Effector memory CD4-positive, alpha-beta T cell (primary cell): Measurements from ENCODE around the gene SORD.
"Not testable (repeated sequence)": the region's sequence is repeated elsewhere in the genome, so short reads cannot be mapped to it uniquely, and the experiment has no call there.

Experiments used
- DNase-seq, 3 donors: peaks; one replicate each; pipeline ENCODE4 v3.0.0-alpha.2; 2020
- H3K27ac ChIP-seq: 2 replicates; pipeline ENCODE4 v1.7.0; 2013; ENCODE audit warnings: mild to moderate bottlenecking, low read length, moderate library complexity; ENCODE audit not compliant: insufficient read depth, poor library complexity, severe bottlenecking
- H3K27me3 ChIP-seq: replicated peaks from 2 replicates; pipeline ENCODE4 v1.7.0; 2013; ENCODE audit warnings: mild to moderate bottlenecking, low read length; ENCODE audit not compliant: insufficient read depth, control insufficient read depth, poor library complexity, severe bottlenecking
- H3K36me3 ChIP-seq: 2 replicates; pipeline ENCODE4 v1.7.0; 2013; ENCODE audit warnings: mild to moderate bottlenecking, low read length, moderate library complexity; ENCODE audit not compliant: control insufficient read depth, insufficient read depth
- H3K4me1 ChIP-seq: 2 replicates; pipeline ENCODE4 v1.7.0; 2013; ENCODE audit warnings: low read length, mild to moderate bottlenecking; ENCODE audit not compliant: control insufficient read depth, insufficient read depth, poor library complexity, severe bottlenecking
- H3K4me3 ChIP-seq: 2 replicates; pipeline ENCODE4 v1.7.0; 2013; ENCODE audit warnings: low read length, low read depth, mild to moderate bottlenecking; ENCODE audit not compliant: insufficient read depth, poor library complexity, severe bottlenecking
- H3K9me3 ChIP-seq: 2 replicates; pipeline ENCODE4 v1.7.0; 2013; ENCODE audit warnings: mild to moderate bottlenecking, low read length, moderate library complexity; ENCODE audit not compliant: control insufficient read depth

The SORD gene

GRCh38 chr15:45058690-45059675 lies 36.0 kb downstream of the SORD start:
- not testable (repeated sequence) for DNase-seq, H3K27me3 ChIP-seq, H3K9me3 ChIP-seq, H3K36me3 ChIP-seq, H3K27ac ChIP-seq, H3K4me3 ChIP-seq, H3K4me1 ChIP-seq

GRCh38 chr15:45062301-45062700 lies 39.3 kb downstream of the SORD start:
- H3K4me3 ChIP-seq, H3K4me1 ChIP-seq, H3K9me3 ChIP-seq, DNase-seq, H3K27ac ChIP-seq, H3K27me3 ChIP-seq, H3K36me3 ChIP-seq: not testable (repeated sequence)

- DNase-seq = no peak
- Histone ChIP-seq H3K4me1 (no peaks in the 10 kb centered on the region), H3K27ac (no peak overlapping the region), H3K4me3 (no peak overlapping the region), H3K27me3 (no peaks in the 10 kb centered on the region), H3K9me3 (no peaks in the 10 kb centered on the region), H3K36me3 (no peaks in the 10 kb centered on the region)
Measured at GRCh38 chr15:45064386-45064785, 41.4 kb downstream of the SORD start.

- not testable (repeated sequence) for H3K36me3 ChIP-seq, H3K4me1 ChIP-seq, H3K9me3 ChIP-seq, H3K4me3 ChIP-seq, DNase-seq, H3K27ac ChIP-seq, H3K27me3 ChIP-seq
Measured at GRCh38 chr15:45069942-45070360, 47.0 kb downstream of the SORD start.

- not testable (repeated sequence) for H3K4me1 ChIP-seq, H3K27me3 ChIP-seq, H3K27ac ChIP-seq, DNase-seq, H3K36me3 ChIP-seq, H3K9me3 ChIP-seq, H3K4me3 ChIP-seq
Measured at GRCh38 chr15:45073602-45074001, 50.6 kb downstream of the SORD start.

- H3K4me1 ChIP-seq, H3K4me3 ChIP-seq, H3K27ac ChIP-seq, H3K9me3 ChIP-seq, H3K36me3 ChIP-seq, H3K27me3 ChIP-seq, DNase-seq: not testable (repeated sequence)
Measured at GRCh38 chr15:45075440-45076320, 52.7 kb downstream of the SORD start.

- not testable (repeated sequence) for H3K9me3 ChIP-seq, H3K4me3 ChIP-seq, H3K4me1 ChIP-seq, H3K27ac ChIP-seq, H3K36me3 ChIP-seq, DNase-seq, H3K27me3 ChIP-seq
Measured at GRCh38 chr15:45077391-45077790, 54.4 kb downstream of the SORD start.

- not testable (repeated sequence) for H3K4me3 ChIP-seq, H3K27ac ChIP-seq, H3K27me3 ChIP-seq, DNase-seq, H3K36me3 ChIP-seq, H3K4me1 ChIP-seq, H3K9me3 ChIP-seq
Measured at GRCh38 chr15:45079201-45079600, 56.2 kb downstream of the SORD start.

GRCh38 chr15:45079628-45080246 lies 56.7 kb downstream of the SORD start:
- not testable (repeated sequence) for H3K27ac ChIP-seq, H3K36me3 ChIP-seq, H3K4me1 ChIP-seq, DNase-seq, H3K4me3 ChIP-seq, H3K27me3 ChIP-seq, H3K9me3 ChIP-seq
